ENCODE results near the gene GABRG3. TPM values are rescaled to one million over a fixed set of nuclear protein-coding genes. Genes with fewer than 3 reads are reported as not detected.

Gene GABRG3
- polyA plus RNA-seq, 1 donor (not counting 4 experiments of a cell fraction or from before 2014, with no cell fraction given), result not detected

- H3K36me3 ChIP-seq (ENCODE audit: control insufficient read depth in 2 of 2, extremely low read depth in 1 of 2, insufficient read depth in 2 of 2, low read length in 2 of 2), result no peaks in the 10 kb centered on the region
- H3K9ac ChIP-seq (ENCODE audit: control insufficient read depth, extremely low read depth, insufficient read depth, low read length), result no peak overlapping the region
- no peaks in the 10 kb centered on the region for H3K27me3 ChIP-seq (ENCODE audit: control insufficient read depth, extremely low read depth, insufficient read depth, low read length)
- no peak for FAIRE-seq
- no peak overlapping the region for H2AFZ ChIP-seq (ENCODE audit: control insufficient read depth, low read length)
- no peak overlapping the region for H3K27ac ChIP-seq (ENCODE audit: control insufficient read depth, insufficient read depth, low read length)
- H4K20me1 ChIP-seq (ENCODE audit: control insufficient read depth, extremely low read depth, insufficient read depth, low read length), result no peaks in the 10 kb centered on the region
- no peaks in the 10 kb centered on the region for H3K9me1 ChIP-seq (ENCODE audit: control insufficient read depth, extremely low read depth, insufficient read depth, low read length)
- no peak for DNase-seq (ENCODE audit: low read depth, low spot score)
- dilution Hi-C loops (cut with MboI; ENCODE audit: extremely low pct_ligation_motif_present, low sequenced_read_pairs), result no loop called here
- H3K9me3 ChIP-seq (ENCODE audit: control insufficient read depth, low read depth, low read length), result peaks cover 6% of the 10 kb centered on the region
- H3K4me3 ChIP-seq (ENCODE audit: control insufficient read depth in 2 of 3, extremely low read depth in 1 of 3, insufficient read depth in 2 of 3, low read depth in 1 of 3, low read length in 3 of 3), result no peak overlapping the region
- no peaks in the 10 kb centered on the region for H3K4me1 ChIP-seq (ENCODE audit: control insufficient read depth, extremely low read depth, insufficient read depth, low read length)
- H3K79me2 ChIP-seq (ENCODE audit: control insufficient read depth, insufficient read depth, low read length), result no peaks in the 10 kb centered on the region
- TF ChIP-seq, protein P1, sequence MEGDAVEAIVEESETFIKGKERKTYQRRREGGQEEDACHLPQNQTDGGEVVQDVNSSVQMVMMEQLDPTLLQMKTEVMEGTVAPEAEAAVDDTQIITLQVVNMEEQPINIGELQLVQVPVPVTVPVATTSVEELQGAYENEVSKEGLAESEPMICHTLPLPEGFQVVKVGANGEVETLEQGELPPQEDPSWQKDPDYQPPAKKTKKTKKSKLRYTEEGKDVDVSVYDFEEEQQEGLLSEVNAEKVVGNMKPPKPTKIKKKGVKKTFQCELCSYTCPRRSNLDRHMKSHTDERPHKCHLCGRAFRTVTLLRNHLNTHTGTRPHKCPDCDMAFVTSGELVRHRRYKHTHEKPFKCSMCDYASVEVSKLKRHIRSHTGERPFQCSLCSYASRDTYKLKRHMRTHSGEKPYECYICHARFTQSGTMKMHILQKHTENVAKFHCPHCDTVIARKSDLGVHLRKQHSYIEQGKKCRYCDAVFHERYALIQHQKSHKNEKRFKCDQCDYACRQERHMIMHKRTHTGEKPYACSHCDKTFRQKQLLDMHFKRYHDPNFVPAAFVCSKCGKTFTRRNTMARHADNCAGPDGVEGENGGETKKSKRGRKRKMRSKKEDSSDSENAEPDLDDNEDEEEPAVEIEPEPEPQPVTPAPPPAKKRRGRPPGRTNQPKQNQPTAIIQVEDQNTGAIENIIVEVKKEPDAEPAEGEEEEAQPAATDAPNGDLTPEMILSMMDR (optimal IDR thresholded peaks at IDR 0.05 in 1 of 3, IDR thresholded peaks at IDR 0.05 in 1 of 3, conservative IDR thresholded peaks at IDR 0.05 in 1 of 3; ENCODE audit: extremely low read depth in 1 of 3, insufficient read depth in 2 of 3, low read length in 3 of 3), result no peak
- no peak for TF ChIP-seq EZH2 (IDR thresholded peaks at IDR 0.05; ENCODE audit: low read length)
- no peak overlapping the region for H3K4me2 ChIP-seq (ENCODE audit: control insufficient read depth, extremely low read depth, insufficient read depth, low read depth, low read length)
Measured at GRCh38 chr15:27323801-27324200, 352.8 kb downstream of the GABRG3 start.

DNA sequence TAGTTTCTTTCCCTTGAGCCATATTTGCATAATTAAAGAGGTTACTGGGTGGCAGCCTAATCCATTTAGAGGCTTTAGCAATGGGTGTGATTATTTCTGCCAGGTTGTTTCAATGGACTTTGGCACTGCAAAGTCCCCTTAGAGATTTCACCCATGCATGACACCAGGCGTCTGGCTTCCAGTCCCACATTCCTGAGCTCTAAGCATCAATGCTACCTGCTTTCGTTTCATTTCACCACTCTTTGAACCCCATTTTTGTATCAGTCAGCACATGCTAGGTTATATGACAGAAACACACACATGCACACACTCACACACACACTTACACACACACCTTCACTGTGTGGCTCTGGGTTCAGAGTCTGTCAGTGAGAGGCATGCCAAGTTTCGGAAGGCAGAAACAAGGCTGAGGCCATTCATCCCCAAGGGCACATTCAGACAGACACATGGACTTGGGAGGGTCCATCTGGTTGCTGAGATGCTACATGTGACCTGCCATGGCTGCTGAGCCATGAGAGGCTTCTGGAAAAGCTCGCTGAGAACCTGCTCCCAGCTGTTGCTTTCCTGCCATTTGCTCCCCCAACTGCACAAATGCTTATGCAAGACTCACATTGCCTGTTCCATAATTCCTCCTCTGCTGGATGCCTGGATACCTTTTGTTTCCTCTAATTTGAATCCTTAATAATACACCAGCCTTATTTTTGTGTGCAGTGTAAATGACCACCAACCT lies 354.1 kb downstream of the GABRG3 start:
- no peaks in the 10 kb centered on the region for H3K9me1 ChIP-seq (ENCODE audit: control insufficient read depth, extremely low read depth, insufficient read depth, low read length)
- no peak overlapping the region for H3K9ac ChIP-seq (ENCODE audit: control insufficient read depth, extremely low read depth, insufficient read depth, low read length)
- DNase-seq (ENCODE audit: low read depth, low spot score) (no peak), FAIRE-seq (no peak)
- no peaks in the 10 kb centered on the region for H4K20me1 ChIP-seq (ENCODE audit: control insufficient read depth, extremely low read depth, insufficient read depth, low read length)
- no peaks in the 10 kb centered on the region for H3K36me3 ChIP-seq (ENCODE audit: control insufficient read depth in 2 of 2, extremely low read depth in 1 of 2, insufficient read depth in 2 of 2, low read length in 2 of 2)
- H3K4me3 ChIP-seq (ENCODE audit: control insufficient read depth in 2 of 3, extremely low read depth in 1 of 3, insufficient read depth in 2 of 3, low read depth in 1 of 3, low read length in 3 of 3), result no peak overlapping the region
- H3K4me1 ChIP-seq (ENCODE audit: control insufficient read depth, extremely low read depth, insufficient read depth, low read length), result no peaks in the 10 kb centered on the region
- TF ChIP-seq EZH2 (IDR thresholded peaks at IDR 0.05; ENCODE audit: low read length), result no peak
- TF ChIP-seq, protein P1 (optimal IDR thresholded peaks at IDR 0.05 in 1 of 3, IDR thresholded peaks at IDR 0.05 in 1 of 3, conservative IDR thresholded peaks at IDR 0.05 in 1 of 3; ENCODE audit: extremely low read depth in 1 of 3, insufficient read depth in 2 of 3, low read length in 3 of 3), result no peak
- H2AFZ ChIP-seq (ENCODE audit: control insufficient read depth, low read length), result no peak overlapping the region
- peaks cover 6% of the 10 kb centered on the region for H3K9me3 ChIP-seq (ENCODE audit: control insufficient read depth, low read depth, low read length)
- H3K4me2 ChIP-seq (ENCODE audit: control insufficient read depth, extremely low read depth, insufficient read depth, low read depth, low read length), result no peak overlapping the region
- dilution Hi-C loops (cut with MboI; ENCODE audit: extremely low pct_ligation_motif_present, low sequenced_read_pairs), result no loop called here
- no peaks in the 10 kb centered on the region for H3K27me3 ChIP-seq (ENCODE audit: control insufficient read depth, extremely low read depth, insufficient read depth, low read length)
- H3K79me2 ChIP-seq (ENCODE audit: control insufficient read depth, insufficient read depth, low read length), result no peaks in the 10 kb centered on the region
- H3K27ac ChIP-seq (ENCODE audit: control insufficient read depth, insufficient read depth, low read length), result no peak overlapping the region
